Endothelial cell of umbilical vein (primary cell): ENCODE data around the gene TRRAP. TPM values are rescaled to one million over a fixed set of nuclear protein-coding genes. Genes with fewer than 3 reads are reported as not detected.

ENCODE experiments used
- BruUV-seq: library from RNA; stranded (reverse); fragments of 400-500 nt; replicated peaks from 2 replicates; lab custom pipeline; 2021; lab: Mats Ljungman, UMichigan
- CTCF ChIA-PET: fragments of 300-600, 350-600 bp; sonication (Branson Sonifier 250); formaldehyde crosslinking; loops from one replicate; lab custom pipeline; 2021; ENCODE audit warnings: antibody characterized with exemption, inconsistent platforms; lab: Charles Lee
- POLR2A ChIA-PET: fragments of 300-600, 350-600 bp; sonication (Branson Sonifier 250); formaldehyde crosslinking; loops from one replicate; lab custom pipeline; 2021; ENCODE audit warnings: antibody characterized with exemption, inconsistent platforms; lab: Charles Lee
- DNase-seq: peaks from one replicate; pipeline ENCODE4 v3.0.0-alpha.2; 2011; ENCODE audit warnings: low read depth, low spot score
- FAIRE-seq: peaks from 2 replicates; lab custom pipeline; 2011; peaks lifted over from hg19 to GRCh38; lab: Jason Lieb, UNC
- H2AFZ ChIP-seq: 2 replicates; pipeline ENCODE4 v1.6.0; 2012; ENCODE audit warnings: low read depth, low read length, control low read depth, inconsistent platforms
- H3K27ac ChIP-seq: 2 replicates; pipeline ENCODE4 v1.5.1; 2011; ENCODE audit warnings: low read depth, mild to moderate bottlenecking, control low read depth, low read length, moderate library complexity; ENCODE audit not compliant: insufficient read depth
- H3K27me3 ChIP-seq, 2 experiments: 2 replicates each; pipeline versions ENCODE4 v1.6.0 to v1.6.1; 2011; ENCODE audit warnings: low read length in 2 of 2, mixed read lengths in 1 of 2; ENCODE audit not compliant: control insufficient read depth in 2 of 2, insufficient read depth in 2 of 2
- H3K36me3 ChIP-seq, 2 experiments: 2 replicates in 1 of 2; 3 replicates in 1 of 2; pipeline ENCODE4 v1.5.1; 2011; ENCODE audit warnings: low read length in 2 of 2, mild to moderate bottlenecking in 1 of 2, moderate library complexity in 1 of 2; ENCODE audit not compliant: control insufficient read depth in 2 of 2, insufficient read depth in 2 of 2; ENCODE audit errors: extremely low read depth in 1 of 2
- H3K4me1 ChIP-seq: 3 replicates; pipeline ENCODE4 v1.5.1; 2011; ENCODE audit warnings: mild to moderate bottlenecking, low read length; ENCODE audit not compliant: control insufficient read depth, insufficient read depth; ENCODE audit errors: extremely low read depth
- H3K4me2 ChIP-seq: 2 replicates; pipeline ENCODE4 v1.6.1; 2011; ENCODE audit warnings: low read length, control low read depth, mixed read lengths; ENCODE audit not compliant: insufficient read depth
- H3K4me3 ChIP-seq, 3 experiments: fragments of 200-600 bp in 1 of 3; sonication (generic), shearing (Covaris generic) in 1 of 3; replicated peaks in 1 of 3; 2 replicates each; pipeline ENCODE4 v1.5.1; 2011 to 2016; ENCODE audit warnings: control low read depth in 3 of 3, low read length in 3 of 3, mild to moderate bottlenecking in 2 of 3, inconsistent platforms in 1 of 3, low read depth in 1 of 3, moderate library complexity in 1 of 3; ENCODE audit not compliant: insufficient read depth in 1 of 3
- H3K79me2 ChIP-seq: 2 replicates; pipeline ENCODE4 v1.6.0; 2012; ENCODE audit warnings: low read length, inconsistent platforms; ENCODE audit not compliant: control insufficient read depth, insufficient read depth
- H3K9ac ChIP-seq: replicated peaks from 2 replicates; pipeline ENCODE3; 2011; ENCODE audit warnings: low read length, control low read depth; ENCODE audit not compliant: insufficient read depth; ENCODE audit errors: extremely low read depth
- H3K9me1 ChIP-seq: replicated peaks from 3 replicates; pipeline ENCODE4 v1.6.0; 2011; ENCODE audit warnings: mild to moderate bottlenecking, low read length; ENCODE audit not compliant: control insufficient read depth, insufficient read depth; ENCODE audit errors: extremely low read depth
- H3K9me3 ChIP-seq: replicated peaks from 2 replicates; pipeline ENCODE4 v1.5.1; 2012; ENCODE audit warnings: low read length, inconsistent platforms; ENCODE audit not compliant: control insufficient read depth, insufficient read depth
- H4K20me1 ChIP-seq: replicated peaks from 2 replicates; pipeline ENCODE3; 2011; ENCODE audit warnings: mild to moderate bottlenecking, low read length; ENCODE audit not compliant: control insufficient read depth, insufficient read depth; ENCODE audit errors: extremely low read depth
- EZH2 ChIP-seq: IDR thresholded peaks from 2 replicates; pipeline ENCODE4 v1.6.1; 2012; ENCODE audit warnings: borderline replicate concordance, low read depth, mild to moderate bottlenecking, moderate library complexity, low read length, inconsistent platforms; ENCODE audit not compliant: severe bottlenecking
- FOS ChIP-seq: IDR thresholded peaks from 2 replicates; pipeline ENCODE4 v1.6.1; 2011; ENCODE audit warnings: mild to moderate bottlenecking, low read length, moderate library complexity, borderline replicate concordance; ENCODE audit not compliant: insufficient read depth
- GATA2 ChIP-seq: IDR thresholded peaks from 2 replicates; pipeline ENCODE4 v1.7.0; 2011; ENCODE audit warnings: low read depth, mild to moderate bottlenecking, moderate library complexity, mixed read lengths, low read length; ENCODE audit not compliant: insufficient read length, insufficient read depth
- JUN ChIP-seq: IDR thresholded peaks from 2 replicates; pipeline ENCODE4 v1.6.1; 2011; ENCODE audit warnings: borderline replicate concordance, low read depth; ENCODE audit not compliant: insufficient read length, insufficient read depth
- MYC ChIP-seq: IDR thresholded peaks from one replicate; pipeline ENCODE4 v1.6.1; 2011; ENCODE audit warnings: mild to moderate bottlenecking, low read depth, low read length
- POLR2A ChIP-seq: IDR thresholded peaks from 2 replicates; pipeline ENCODE4 v1.6.1; 2012; ENCODE audit warnings: low read depth, mild to moderate bottlenecking, control low read depth, low read length
- POLR2AphosphoS5 ChIP-seq: IDR thresholded peaks from 2 replicates; pipeline ENCODE4 v1.6.1; 2012; ENCODE audit warnings: low read depth, mild to moderate bottlenecking, control low read depth, low read length, moderate library complexity; ENCODE audit not compliant: insufficient read depth
- dilution Hi-C: fragments of 300-500 bp; cut with MboI; formaldehyde crosslinking; loops from one replicate; pipeline ENCODE4 v1.15.0; 2019; ENCODE audit warnings: low sequenced_read_pairs; ENCODE audit not compliant: extremely low pct_ligation_motif_present
- intact Hi-C: fragments of 100-400 bp; cut with micrococcal nuclease; formaldehyde crosslinking; loops from one replicate; pipeline ENCODE4 v1.10.0; 2022
- polyA plus RNA-seq, 4 experiments: library from polyadenylated mRNA; depleted of rRNA in 3 of 4; stranded (reverse) in 3 of 4; unstranded in 1 of 4; fragments of >200 nt; gene quantifications; 2 replicates each; pipeline versions ENCODE4 v1.2.1 to v1.2.3, GENCODE V29; 2011 to 2012; ENCODE audit warnings: missing spikeins in 1 of 4
- total RNA-seq: library from RNA; stranded (reverse); gene quantifications from 2 replicates; pipeline ENCODE4 v1.2.3, GENCODE V29; 2021
- TF ChIP-seq, protein P1 (sequence below): IDR thresholded peaks from 2 replicates; pipeline ENCODE4 v1.6.1; 2011; ENCODE audit not compliant: insufficient read depth, insufficient read length
- TF ChIP-seq, protein P2 (sequence below), 2 donors: IDR thresholded peaks; 1 replicate in 1 of 2; 2 replicates in 1 of 2; pipeline ENCODE4 v1.5.1; 2011; ENCODE audit warnings: low read length in 2 of 2, mild to moderate bottlenecking in 2 of 2, moderate library complexity in 2 of 2, control low read depth in 1 of 2, inconsistent platforms in 1 of 2, low read depth in 1 of 2; ENCODE audit not compliant: insufficient read depth in 1 of 2; ENCODE audit errors: extremely low read depth in 1 of 2

Gene TRRAP
- total and polyA plus RNA-seq, 2 donors (not counting 3 experiments of a cell fraction or from before 2014, with no cell fraction given) = 21.8 to 45.8 TPM

DNA sequence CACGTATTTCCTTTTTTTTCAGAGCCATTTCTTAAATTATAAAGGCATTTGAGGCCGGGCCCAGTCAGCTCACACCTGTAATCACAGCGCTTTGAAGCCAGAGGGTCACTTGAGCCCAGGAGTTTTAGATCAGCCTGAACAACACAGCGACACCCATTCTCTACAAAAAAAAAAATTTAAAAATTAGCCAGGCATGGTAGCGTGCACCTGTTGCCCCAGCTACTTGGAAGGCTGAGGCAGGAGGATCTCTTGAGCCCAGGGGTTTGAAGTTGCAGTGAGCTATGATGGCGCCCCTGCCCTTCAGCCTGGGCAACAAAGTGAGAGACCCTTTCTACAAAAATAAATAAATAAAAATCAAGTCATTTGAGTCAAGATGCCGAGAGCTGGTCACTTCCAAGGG is 11.6 kb upstream of the TRRAP start:
- Histone ChIP-seq H3K36me3 (no peaks in the 10 kb centered on the region), H2AFZ (no peak overlapping the region), H4K20me1 (no peaks in the 10 kb centered on the region), H3K9me1 (no peaks in the 10 kb centered on the region), H3K4me3 (no peak overlapping the region), H3K9me3 (no peaks in the 10 kb centered on the region), H3K4me1 (no peaks in the 10 kb centered on the region), H3K27ac (no peak overlapping the region), H3K9ac (no peak overlapping the region), H3K27me3 (peaks cover 23 to 24% of the 10 kb centered on the region in 2 experiments), H3K4me2 (no peak overlapping the region), H3K79me2 (no peaks in the 10 kb centered on the region)
- no peak for FAIRE-seq
- ChIA-PET POLR2A (no interaction called here), CTCF (interaction anchor here (1.1 kb wide), 1 partner anchor 12 kb away, joined by 6 read pairs; the partner anchor contains the start of gene TRRAP)
- BruUV-seq = no TSS peak
- dilution Hi-C loops (no loop called here), intact Hi-C loops (no loop called here)
- DNase-seq = no peak
- TF ChIP-seq POLR2AphosphoS5 (no peak), GATA2 (no peak), JUN (no peak), EZH2 (no peak), MYC (no peak), POLR2A (no peak), FOS (no peak)
- TF ChIP-seq, protein P1, sequence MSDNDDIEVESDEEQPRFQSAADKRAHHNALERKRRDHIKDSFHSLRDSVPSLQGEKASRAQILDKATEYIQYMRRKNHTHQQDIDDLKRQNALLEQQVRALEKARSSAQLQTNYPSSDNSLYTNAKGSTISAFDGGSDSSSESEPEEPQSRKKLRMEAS = no peak
- TF ChIP-seq, protein P2, sequence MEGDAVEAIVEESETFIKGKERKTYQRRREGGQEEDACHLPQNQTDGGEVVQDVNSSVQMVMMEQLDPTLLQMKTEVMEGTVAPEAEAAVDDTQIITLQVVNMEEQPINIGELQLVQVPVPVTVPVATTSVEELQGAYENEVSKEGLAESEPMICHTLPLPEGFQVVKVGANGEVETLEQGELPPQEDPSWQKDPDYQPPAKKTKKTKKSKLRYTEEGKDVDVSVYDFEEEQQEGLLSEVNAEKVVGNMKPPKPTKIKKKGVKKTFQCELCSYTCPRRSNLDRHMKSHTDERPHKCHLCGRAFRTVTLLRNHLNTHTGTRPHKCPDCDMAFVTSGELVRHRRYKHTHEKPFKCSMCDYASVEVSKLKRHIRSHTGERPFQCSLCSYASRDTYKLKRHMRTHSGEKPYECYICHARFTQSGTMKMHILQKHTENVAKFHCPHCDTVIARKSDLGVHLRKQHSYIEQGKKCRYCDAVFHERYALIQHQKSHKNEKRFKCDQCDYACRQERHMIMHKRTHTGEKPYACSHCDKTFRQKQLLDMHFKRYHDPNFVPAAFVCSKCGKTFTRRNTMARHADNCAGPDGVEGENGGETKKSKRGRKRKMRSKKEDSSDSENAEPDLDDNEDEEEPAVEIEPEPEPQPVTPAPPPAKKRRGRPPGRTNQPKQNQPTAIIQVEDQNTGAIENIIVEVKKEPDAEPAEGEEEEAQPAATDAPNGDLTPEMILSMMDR (IDR thresholded peaks at IDR 0.05; ENCODE audit: extremely low read depth in 1 of 2, insufficient read depth in 1 of 2, low read depth in 1 of 2, low read length in 2 of 2) = no peak
